Stimulated activated CD4-positive, alpha-beta T cell treated with anti-CD3 and anti-CD28 coated beads, TNF-alpha, amount 100 ng/mL, for 4 hours (primary cell): Measurements from ENCODE around the gene FKBP14.
"Not testable (repeated sequence)": the region's sequence is repeated elsewhere in the genome, so short reads cannot be mapped to it uniquely, and the experiment has no call there.

Source experiments
- DNase-seq, 3 experiments: peaks; one replicate each; pipeline ENCODE4 v3.0.0-alpha.2; 2020; ENCODE audit warnings: low read depth in 3 of 3

The FKBP14 gene

GRCh38 chr7:29991937-29992336 is 34.6 kb downstream of the FKBP14 start:
- no peak for DNase-seq

- DNase-seq: no peak
Measured at GRCh38 chr7:29990931-29991330, 35.6 kb downstream of the FKBP14 start.

- no peak for DNase-seq
Measured at GRCh38 chr7:29989257-29989995, 37.1 kb downstream of the FKBP14 start, which contains the start of gene SCRN1. SCRN1 (minus strand) TSS chr7:29989801; CDS start chr7:29969067, 20,734 bp downstream.

- peak in 1 of 3 experiments; percentile 9 for DNase-seq
Measured at GRCh38 chr7:29988424-29989256, 37.9 kb downstream of the FKBP14 start.

GRCh38 chr7:29987811-29988317 is 38.6 kb downstream of the FKBP14 start:
- no peak for DNase-seq

- DNase-seq: no peak
Measured at GRCh38 chr7:29987083-29987482, 39.4 kb downstream of the FKBP14 start.

GRCh38 chr7:29980151-29980550 is 46.4 kb downstream of the FKBP14 start:
- DNase-seq: no peak

- DNase-seq: no peak
Measured at GRCh38 chr7:29977886-29978651, 48.4 kb downstream of the FKBP14 start.

GRCh38 chr7:29976673-29977415 is 49.7 kb downstream of the FKBP14 start:
- DNase-seq: no peak

- no peak for DNase-seq
Measured at GRCh38 chr7:29976266-29976665, 50.2 kb downstream of the FKBP14 start.

- DNase-seq: no peak
Measured at GRCh38 chr7:29975561-29975960, 50.9 kb downstream of the FKBP14 start.

GRCh38 chr7:29974286-29974685 is 52.2 kb downstream of the FKBP14 start:
- DNase-seq: no peak

GRCh38 chr7:29972315-29972669 is 54.2 kb downstream of the FKBP14 start:
- no peak for DNase-seq

- no peak for DNase-seq
Measured at GRCh38 chr7:29971566-29972314, 54.8 kb downstream of the FKBP14 start.

GRCh38 chr7:29970158-29970557 is 56.3 kb downstream of the FKBP14 start:
- DNase-seq: no peak

- no peak for DNase-seq
Measured at GRCh38 chr7:29969738-29970137, 56.8 kb downstream of the FKBP14 start.

GRCh38 chr7:29968683-29969395 is 57.7 kb downstream of the FKBP14 start:
- DNase-seq: no peak

GRCh38 chr7:29965030-29965429 is 61.5 kb downstream of the FKBP14 start:
- no peak for DNase-seq

GRCh38 chr7:29962035-29962434 is 64.5 kb downstream of the FKBP14 start:
- no peak for DNase-seq

GRCh38 chr7:29961611-29962010 is 64.9 kb downstream of the FKBP14 start:
- not testable (repeated sequence) for DNase-seq
